Immature natural killer cell (primary cell): ENCODE data around the gene TMEM14C. TPM values are rescaled to one million over a fixed set of nuclear protein-coding genes. Genes with fewer than 3 reads are reported as not detected.
"Not testable (repeated sequence)": the region's sequence is repeated elsewhere in the genome, so short reads cannot be mapped to it uniquely, and the experiment has no call there.

Source experiments
- DNase-seq, 3 donors: peaks; one replicate each; pipeline ENCODE4 v3.0.0; 2022; ENCODE audit warnings: mixed read lengths in 1 of 3
- H3K27ac Mint-ChIP-seq, 6 donors: one replicate each; pipeline ENCODE4 v1.8.0; 2020; ENCODE audit warnings: mixed read lengths in 6 of 6, mild to moderate bottlenecking in 5 of 6, inconsistent platforms in 4 of 6, moderate library complexity in 3 of 6
- H3K27me3 Mint-ChIP-seq, 3 donors: one replicate each; pipeline ENCODE4 v1.8.0; 2020 to 2021; ENCODE audit warnings: low read depth in 3 of 3, mild to moderate bottlenecking in 3 of 3, mixed read lengths in 3 of 3, moderate library complexity in 3 of 3, inconsistent platforms in 1 of 3
- H3K36me3 Mint-ChIP-seq, 3 donors: one replicate each; pipeline ENCODE4 v1.8.0; 2020; ENCODE audit warnings: mixed read lengths in 3 of 3, inconsistent platforms in 2 of 3, mild to moderate bottlenecking in 2 of 3
- H3K4me1 Mint-ChIP-seq, 2 donors: one replicate each; pipeline ENCODE4 v1.8.0; 2020; ENCODE audit warnings: inconsistent platforms in 2 of 2, mild to moderate bottlenecking in 2 of 2, mixed read lengths in 2 of 2, moderate library complexity in 1 of 2
- H3K4me3 Mint-ChIP-seq, 5 donors: one replicate each; pipeline ENCODE4 v1.8.0; 2020; ENCODE audit warnings: mild to moderate bottlenecking in 5 of 5, mixed read lengths in 5 of 5, inconsistent platforms in 3 of 5, moderate library complexity in 3 of 5
- H3K9me3 Mint-ChIP-seq, 6 donors: one replicate each; pipeline ENCODE4 v1.8.0; 2020; ENCODE audit warnings: mild to moderate bottlenecking in 6 of 6, mixed read lengths in 6 of 6, inconsistent platforms in 4 of 6, moderate library complexity in 3 of 6
- polyA plus RNA-seq, 3 donors: library from polyadenylated mRNA; unstranded; fragments of 300-500 nt; fragmentation: Illumina TruSeq; gene quantifications; one replicate each; pipeline ENCODE4 v1.2.3, GENCODE V29; 2021

Gene TMEM14C
- polyA plus RNA-seq, 3 donors from 2014 or later = 30.4 to 81.2 (median 45.8) TPM

GRCh38 chr6:10725716-10726115 is 2.8 kb downstream of the TMEM14C start:
- peaks cover 0 to 4% (median 0%) of the 10 kb centered on the region in 3 donors for H3K36me3 Mint-ChIP-seq
- no peaks in the 10 kb centered on the region for H3K9me3 Mint-ChIP-seq
- peaks cover 61 to 69% of the 10 kb centered on the region in 2 donors for H3K4me1 Mint-ChIP-seq
- H3K4me3 Mint-ChIP-seq = peak overlapping the region in 1 of 5 donors; percentile 53
- peaks cover 17 to 48% (median 35%) of the 10 kb centered on the region in 3 donors for H3K27me3 Mint-ChIP-seq
- DNase-seq = no peak
- peak overlapping the region in 3 of 6 donors; percentile 69 to 74 (median 73) for H3K27ac Mint-ChIP-seq

GRCh38 chr6:10730254-10730653 is 7.4 kb downstream of the TMEM14C start:
- H3K4me3 Mint-ChIP-seq = no peak overlapping the region
- H3K4me1 Mint-ChIP-seq = peaks cover 43 to 50% of the 10 kb centered on the region in 2 donors
- peaks cover 0 to 4% (median 0%) of the 10 kb centered on the region in 3 donors for H3K36me3 Mint-ChIP-seq
- no peaks in the 10 kb centered on the region for H3K9me3 Mint-ChIP-seq
- peaks cover 16 to 59% (median 45%) of the 10 kb centered on the region in 3 donors for H3K27me3 Mint-ChIP-seq
- DNase-seq = no peak
- H3K27ac Mint-ChIP-seq = no peak overlapping the region

- Mint-ChIP-seq H3K4me3 (peak overlapping the region; percentile 62 to 72 (median 66)), H3K9me3 (no peaks in the 10 kb centered on the region), H3K27ac (peak overlapping the region; percentile 38 to 86 (median 65)), H3K4me1 (peaks cover 18 to 22% of the 10 kb centered on the region in 2 donors), H3K27me3 (peaks cover 17 to 52% (median 29%) of the 10 kb centered on the region in 3 donors), H3K36me3 (peaks cover 0 to 4% (median 0%) of the 10 kb centered on the region in 3 donors)
- peak; percentile 76 to 83 (median 77) for DNase-seq
These were observed 10.4 kb downstream of the TMEM14C start for GRCh38 chr6:10733151-10733715.

GRCh38 chr6:10733863-10734262 is 11.0 kb downstream of the TMEM14C start:
- H3K9me3 Mint-ChIP-seq = no peaks in the 10 kb centered on the region
- H3K4me1 Mint-ChIP-seq = peaks cover 18% of the 10 kb centered on the region in 2 donors
- H3K4me3 Mint-ChIP-seq = peak overlapping the region in 2 of 5 donors; percentile 66 to 72
- H3K27ac Mint-ChIP-seq = peak overlapping the region in 2 of 6 donors; percentile 9 to 73
- peaks cover 16 to 50% (median 23%) of the 10 kb centered on the region in 3 donors for H3K27me3 Mint-ChIP-seq
- DNase-seq = no peak
- H3K36me3 Mint-ChIP-seq = peaks cover 0 to 4% (median 0%) of the 10 kb centered on the region in 3 donors

GRCh38 chr6:10736731-10737130 is 13.9 kb downstream of the TMEM14C start:
- Mint-ChIP-seq H3K27ac (no peak overlapping the region), H3K27me3 (peaks cover 16 to 37% (median 25%) of the 10 kb centered on the region in 3 donors), H3K4me1 (peaks cover 18% of the 10 kb centered on the region in 2 donors), H3K4me3 (no peak overlapping the region), H3K9me3 (no peaks in the 10 kb centered on the region), H3K36me3 (no peaks in the 10 kb centered on the region)
- DNase-seq = no peak

GRCh38 chr6:10740061-10740460 is 17.2 kb downstream of the TMEM14C start:
- no peaks in the 10 kb centered on the region for H3K36me3 Mint-ChIP-seq
- H3K4me1 Mint-ChIP-seq = no peaks in the 10 kb centered on the region
- no peak overlapping the region for H3K4me3 Mint-ChIP-seq
- H3K27me3 Mint-ChIP-seq = peaks cover 7 to 26% (median 9%) of the 10 kb centered on the region in 3 donors
- no peaks in the 10 kb centered on the region for H3K9me3 Mint-ChIP-seq
- no peak for DNase-seq
- H3K27ac Mint-ChIP-seq = no peak overlapping the region

- H3K9me3 Mint-ChIP-seq = not testable (repeated sequence)
These were observed 18.8 kb downstream of the TMEM14C start for GRCh38 chr6:10741643-10742042.

GRCh38 chr6:10742251-10742650 is 19.4 kb downstream of the TMEM14C start:
- H3K4me3 Mint-ChIP-seq = no peak overlapping the region
- peaks cover 8 to 10% of the 10 kb centered on the region in 2 donors for H3K4me1 Mint-ChIP-seq
- no peaks in the 10 kb centered on the region for H3K36me3 Mint-ChIP-seq
- no peaks in the 10 kb centered on the region for H3K9me3 Mint-ChIP-seq
- no peak for DNase-seq
- no peak overlapping the region for H3K27ac Mint-ChIP-seq
- H3K27me3 Mint-ChIP-seq = peaks cover 2 to 26% (median 15%) of the 10 kb centered on the region in 3 donors

More at GRCh38 chr6:10741643-10742042, 18.8 kb downstream of the TMEM14C start:
- H3K4me1 Mint-ChIP-seq, H3K27ac Mint-ChIP-seq, H3K36me3 Mint-ChIP-seq, DNase-seq, H3K4me3 Mint-ChIP-seq: not testable (repeated sequence)
- peaks cover 8 to 28% (median 15%) of the 10 kb centered on the region in 3 donors for H3K27me3 Mint-ChIP-seq

- H3K36me3 Mint-ChIP-seq = no peaks in the 10 kb centered on the region
- H3K4me3 Mint-ChIP-seq = no peak overlapping the region
- H3K9me3 Mint-ChIP-seq = no peaks in the 10 kb centered on the region
- H3K4me1 Mint-ChIP-seq = peaks cover 20 to 23% of the 10 kb centered on the region in 2 donors
- DNase-seq = no peak
- no peak overlapping the region for H3K27ac Mint-ChIP-seq
- peaks cover 9 to 31% (median 20%) of the 10 kb centered on the region in 3 donors for H3K27me3 Mint-ChIP-seq
These were observed 20.6 kb downstream of the TMEM14C start for GRCh38 chr6:10743515-10743914.

- peak overlapping the region in 1 of 5 donors; percentile 34 for H3K4me3 Mint-ChIP-seq
- H3K27me3 Mint-ChIP-seq = peaks cover 9 to 26% (median 23%) of the 10 kb centered on the region in 3 donors
- H3K27ac Mint-ChIP-seq = no peak overlapping the region
- peaks cover 33 to 38% of the 10 kb centered on the region in 2 donors for H3K4me1 Mint-ChIP-seq
- H3K9me3 Mint-ChIP-seq = no peaks in the 10 kb centered on the region
- H3K36me3 Mint-ChIP-seq = peaks cover 0 to 3% (median 0%) of the 10 kb centered on the region in 3 donors
- no peak for DNase-seq
These were observed 22.2 kb downstream of the TMEM14C start for GRCh38 chr6:10745116-10745515.

GRCh38 chr6:10746915-10747250 is 24.0 kb downstream of the TMEM14C start:
- peak overlapping the region; percentile 77 to 93 (median 92) for H3K27ac Mint-ChIP-seq
- H3K9me3 Mint-ChIP-seq = no peaks in the 10 kb centered on the region
- peak overlapping the region; percentile 92 to 97 (median 93) for H3K4me3 Mint-ChIP-seq
- H3K36me3 Mint-ChIP-seq = peaks cover 0 to 12% (median 0%) of the 10 kb centered on the region in 3 donors
- peaks cover 9 to 32% (median 24%) of the 10 kb centered on the region in 3 donors for H3K27me3 Mint-ChIP-seq
- DNase-seq = no peak
- H3K4me1 Mint-ChIP-seq = peaks cover 49 to 56% of the 10 kb centered on the region in 2 donors

- DNase-seq = peak; percentile 98
- peak within 1 kb of the TSS; percentile 92 to 97 (median 93) for H3K4me3 Mint-ChIP-seq
- peaks cover 54 to 61% of the 10 kb centered on the region in 2 donors for H3K4me1 Mint-ChIP-seq
- H3K27ac Mint-ChIP-seq = peak within 1 kb of the TSS; percentile 85 to 93 (median 92)
- peaks cover 9 to 35% (median 23%) of the 10 kb centered on the region in 3 donors for H3K27me3 Mint-ChIP-seq
- H3K9me3 Mint-ChIP-seq = no peaks in the 10 kb centered on the region
- H3K36me3 Mint-ChIP-seq = peaks cover 0 to 12% (median 0%) of the 10 kb centered on the region in 3 donors
These were observed 24.5 kb downstream of the TMEM14C start, which contains the start of gene TMEM14B for GRCh38 chr6:10747251-10747972. TMEM14B (plus strand) TSS chr6:10747805; CDS start chr6:10749246, 1,441 bp downstream.

- peaks cover 64 to 71% of the 10 kb centered on the region in 2 donors for H3K4me1 Mint-ChIP-seq
- peak overlapping the region in 3 of 5 donors; percentile 29 to 92 (median 36) for H3K4me3 Mint-ChIP-seq
- peaks cover 14 to 44% (median 25%) of the 10 kb centered on the region in 3 donors for H3K27me3 Mint-ChIP-seq
- H3K27ac Mint-ChIP-seq = peak overlapping the region in 2 of 6 donors; percentile 48 to 53
- no peak for DNase-seq
- H3K9me3 Mint-ChIP-seq = no peaks in the 10 kb centered on the region
- H3K36me3 Mint-ChIP-seq = peaks cover 14 to 26% (median 14%) of the 10 kb centered on the region in 3 donors
These were observed 26.9 kb downstream of the TMEM14C start for GRCh38 chr6:10749734-10750133.

GRCh38 chr6:10750568-10750967 is 27.7 kb downstream of the TMEM14C start:
- H3K36me3 Mint-ChIP-seq = peaks cover 14 to 35% (median 21%) of the 10 kb centered on the region in 3 donors
- H3K27me3 Mint-ChIP-seq = peaks cover 14 to 44% (median 27%) of the 10 kb centered on the region in 3 donors
- peak overlapping the region in 2 of 5 donors; percentile 21 to 46 for H3K4me3 Mint-ChIP-seq
- not testable (repeated sequence) for H3K9me3 Mint-ChIP-seq, DNase-seq
- peaks cover 64 to 71% of the 10 kb centered on the region in 2 donors for H3K4me1 Mint-ChIP-seq
- H3K27ac Mint-ChIP-seq = peak overlapping the region in 2 of 6 donors; percentile 90 to 96
